OCI-LY3 (cell line): ENCODE data around the gene GRM2.

Source experiments
- CTCF ChIP-seq: fragments of 200-600, 300-600 bp; sonication (generic); IDR thresholded peaks from 2 replicates; pipeline ENCODE4 v1.5.1; 2014; ENCODE audit warnings: antibody characterized with exemption, low read length, low read depth
- EZH2phosphoT487 ChIP-seq: fragments of 200-600 bp; shearing (Covaris generic); IDR thresholded peaks from 2 replicates; pipeline ENCODE4 v1.6.1; 2018; ENCODE audit warnings: antibody characterized with exemption, mixed run types, low read depth

- no peak for TF ChIP-seq CTCF
- no peak for TF ChIP-seq EZH2phosphoT487
These were observed 26.1 kb upstream of the GRM2 start for GRCh38 chr3:51680663-51681230.
